Nephron (organoid): ENCODE data around the gene C2orf72.

Source experiments
- H3K27ac Mint-ChIP-seq, 3 experiments: 2 replicates each; pipeline ENCODE4 v1.8.0; 2020; ENCODE audit warnings: mixed read lengths in 3 of 3, mild to moderate bottlenecking in 2 of 3, moderate library complexity in 1 of 3
- H3K27me3 Mint-ChIP-seq: 2 replicates; pipeline ENCODE4 v1.8.0; 2021; ENCODE audit warnings: low read depth, mild to moderate bottlenecking, moderate library complexity, mixed read lengths
- H3K36me3 Mint-ChIP-seq: 2 replicates; pipeline ENCODE4 v1.8.0; 2020; ENCODE audit warnings: low read depth, mixed read lengths
- H3K4me1 Mint-ChIP-seq: 2 replicates; pipeline ENCODE4 v1.8.0; 2020; ENCODE audit warnings: mixed read lengths
- H3K4me3 Mint-ChIP-seq, 3 experiments: 2 replicates each; pipeline ENCODE4 v1.8.0; 2020; ENCODE audit warnings: mild to moderate bottlenecking in 3 of 3, mixed read lengths in 3 of 3, moderate library complexity in 2 of 3
- H3K9me3 Mint-ChIP-seq: 2 replicates; pipeline ENCODE4 v1.8.0; 2020; ENCODE audit warnings: mixed read lengths
- TF ChIP-seq, protein P1 (sequence below), 3 experiments: fragments of 200-600 bp; sonication (generic); IDR thresholded peaks; one replicate each; pipeline ENCODE4 v1.5.0; 2021; ENCODE audit warnings: antibody characterized with exemption in 3 of 3; ENCODE audit not compliant: unreplicated experiment in 3 of 3

C2orf72 gene

DNA sequence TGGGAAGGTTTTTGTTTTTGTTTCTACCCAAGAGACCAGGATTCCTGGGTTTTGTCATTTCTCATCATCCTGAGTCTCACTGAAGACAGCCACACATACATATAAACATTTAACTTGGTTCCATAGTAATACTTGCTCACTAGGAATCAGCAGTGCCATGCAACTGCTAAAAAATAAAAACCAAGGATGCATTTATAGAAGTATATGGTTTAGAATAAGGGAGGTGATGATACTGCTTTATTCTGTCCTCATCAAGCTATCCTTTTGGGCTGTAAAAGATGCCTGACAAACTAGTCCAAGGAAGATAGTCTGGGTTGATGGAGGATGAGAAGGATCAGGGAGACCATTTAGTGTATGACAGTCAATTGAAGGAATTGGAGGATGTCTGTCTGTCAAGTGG, 40.7 kb upstream of the C2orf72 start:
- Mint-ChIP-seq H3K27me3 (peaks cover 29% of the 10 kb centered on the region), H3K4me1 (no peaks in the 10 kb centered on the region), H3K4me3 (no peak overlapping the region), H3K36me3 (no peaks in the 10 kb centered on the region), H3K27ac (no peak overlapping the region), H3K9me3 (no peaks in the 10 kb centered on the region)
- TF ChIP-seq, protein P1, sequence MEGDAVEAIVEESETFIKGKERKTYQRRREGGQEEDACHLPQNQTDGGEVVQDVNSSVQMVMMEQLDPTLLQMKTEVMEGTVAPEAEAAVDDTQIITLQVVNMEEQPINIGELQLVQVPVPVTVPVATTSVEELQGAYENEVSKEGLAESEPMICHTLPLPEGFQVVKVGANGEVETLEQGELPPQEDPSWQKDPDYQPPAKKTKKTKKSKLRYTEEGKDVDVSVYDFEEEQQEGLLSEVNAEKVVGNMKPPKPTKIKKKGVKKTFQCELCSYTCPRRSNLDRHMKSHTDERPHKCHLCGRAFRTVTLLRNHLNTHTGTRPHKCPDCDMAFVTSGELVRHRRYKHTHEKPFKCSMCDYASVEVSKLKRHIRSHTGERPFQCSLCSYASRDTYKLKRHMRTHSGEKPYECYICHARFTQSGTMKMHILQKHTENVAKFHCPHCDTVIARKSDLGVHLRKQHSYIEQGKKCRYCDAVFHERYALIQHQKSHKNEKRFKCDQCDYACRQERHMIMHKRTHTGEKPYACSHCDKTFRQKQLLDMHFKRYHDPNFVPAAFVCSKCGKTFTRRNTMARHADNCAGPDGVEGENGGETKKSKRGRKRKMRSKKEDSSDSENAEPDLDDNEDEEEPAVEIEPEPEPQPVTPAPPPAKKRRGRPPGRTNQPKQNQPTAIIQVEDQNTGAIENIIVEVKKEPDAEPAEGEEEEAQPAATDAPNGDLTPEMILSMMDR (IDR thresholded peaks at IDR 0.05; ENCODE audit: unreplicated experiment in 3 of 3) = no peak

DNA sequence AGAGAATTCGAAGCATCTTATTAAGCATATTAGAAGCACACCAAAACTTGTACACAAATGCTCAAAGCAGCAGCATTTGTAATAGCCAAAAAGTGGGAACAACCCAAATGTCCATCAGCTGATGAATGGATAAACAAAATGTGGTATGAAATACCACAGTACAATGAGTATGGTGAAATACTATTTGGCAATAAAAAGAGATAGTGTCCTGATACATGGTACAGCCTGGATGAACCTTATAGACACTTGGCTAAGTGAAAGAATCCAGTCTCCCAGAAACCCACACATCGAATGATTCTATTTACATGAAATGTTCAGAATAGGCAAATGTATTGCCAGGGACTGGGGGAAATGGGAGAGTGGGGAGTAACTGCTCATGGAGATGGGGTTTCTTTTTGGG, 38.4 kb upstream of the C2orf72 start:
- Mint-ChIP-seq H3K27me3 (peaks cover 43% of the 10 kb centered on the region), H3K4me3 (no peak overlapping the region), H3K4me1 (no peaks in the 10 kb centered on the region), H3K36me3 (no peaks in the 10 kb centered on the region), H3K27ac (no peak overlapping the region), H3K9me3 (no peaks in the 10 kb centered on the region)
- TF ChIP-seq, protein P1 (IDR thresholded peaks at IDR 0.05; ENCODE audit: unreplicated experiment in 3 of 3) = no peak

DNA sequence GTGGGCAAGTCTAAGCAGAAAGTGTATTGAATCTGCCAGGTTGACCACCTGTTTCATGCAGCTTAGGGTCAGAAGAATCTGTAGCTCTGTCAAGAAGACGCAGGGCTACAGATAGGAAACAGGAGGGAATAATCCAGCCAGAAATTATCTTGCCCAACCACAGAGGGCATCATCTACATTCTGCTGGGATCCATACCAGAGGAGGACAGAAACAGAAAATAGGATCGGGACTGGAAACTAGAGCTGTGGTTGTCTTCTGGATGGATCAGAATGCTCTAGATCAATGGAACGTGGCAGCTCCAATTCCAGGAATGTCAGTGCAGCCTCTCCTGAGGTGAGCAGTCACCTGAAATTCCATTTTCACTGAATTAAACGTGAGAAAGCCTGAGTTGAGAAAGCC, 37.8 kb upstream of the C2orf72 start:
- H3K9me3 Mint-ChIP-seq = no peaks in the 10 kb centered on the region
- H3K4me3 Mint-ChIP-seq = no peak overlapping the region
- no peaks in the 10 kb centered on the region for H3K4me1 Mint-ChIP-seq
- H3K27ac Mint-ChIP-seq = no peak overlapping the region
- H3K27me3 Mint-ChIP-seq = peaks cover 48% of the 10 kb centered on the region
- no peaks in the 10 kb centered on the region for H3K36me3 Mint-ChIP-seq
- TF ChIP-seq, protein P1 (IDR thresholded peaks at IDR 0.05; ENCODE audit: unreplicated experiment in 3 of 3) = no peak

DNA sequence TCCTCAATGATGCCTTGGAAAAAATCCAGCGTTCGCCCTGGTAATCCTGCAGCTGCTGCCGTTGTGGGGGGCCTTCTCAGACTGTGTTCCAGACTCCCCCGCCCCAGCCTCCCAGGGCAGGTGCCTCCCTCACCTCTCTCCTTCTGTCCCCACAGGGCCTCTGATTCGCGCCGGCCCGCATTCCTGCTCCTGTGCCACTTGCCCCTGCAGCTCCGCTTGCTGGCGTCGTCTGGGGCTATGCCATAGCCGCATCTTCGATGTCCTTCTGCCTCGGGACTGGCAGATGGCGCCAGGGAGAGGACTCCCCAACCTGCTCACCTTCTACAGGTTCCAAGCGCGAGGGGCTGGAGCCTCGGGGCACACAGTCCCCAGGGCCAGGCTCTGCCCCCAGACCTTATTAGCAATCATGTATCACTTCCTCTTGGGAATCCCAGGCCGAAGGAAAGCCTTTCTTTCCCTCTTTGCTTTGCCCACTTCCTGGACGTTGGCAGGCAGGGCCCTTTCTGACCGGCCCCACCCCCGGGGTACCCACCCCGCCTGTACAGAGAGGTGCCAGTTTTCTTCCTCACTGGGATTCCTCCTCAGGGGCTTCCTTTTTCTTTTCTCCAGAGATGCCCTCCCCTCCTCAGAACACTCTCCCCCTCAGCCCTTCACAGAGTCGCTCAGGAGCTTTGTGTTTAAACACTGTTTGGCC, 37.0 kb upstream of the C2orf72 start:
- peaks cover 6% of the 10 kb centered on the region for H3K36me3 Mint-ChIP-seq
- peaks cover 3% of the 10 kb centered on the region for H3K9me3 Mint-ChIP-seq
- no peaks in the 10 kb centered on the region for H3K4me1 Mint-ChIP-seq
- TF ChIP-seq, protein P1 (IDR thresholded peaks at IDR 0.05; ENCODE audit: unreplicated experiment in 3 of 3) = no peak
- H3K27ac Mint-ChIP-seq = no peak overlapping the region
- H3K4me3 Mint-ChIP-seq = no peak overlapping the region
- peaks cover 54% of the 10 kb centered on the region for H3K27me3 Mint-ChIP-seq

DNA sequence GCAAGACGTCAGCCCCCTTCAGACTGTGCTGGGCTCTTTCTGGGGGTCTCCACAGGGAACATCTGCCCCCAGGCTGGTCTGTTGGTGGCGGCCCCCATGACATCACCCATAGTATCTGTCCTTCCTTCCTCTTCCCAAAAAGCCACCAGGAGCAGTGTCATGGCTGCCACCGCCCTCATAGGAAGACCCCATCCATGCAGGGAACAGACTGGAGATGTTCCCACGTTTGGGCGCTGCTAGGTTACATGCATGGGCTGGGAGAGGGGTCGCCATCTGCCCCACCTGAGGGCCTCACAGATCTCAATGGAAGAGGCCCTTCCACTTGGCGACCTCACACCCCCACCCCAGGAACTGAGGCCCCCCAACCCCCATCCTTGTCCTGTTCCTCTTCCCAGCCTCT, 36.3 kb upstream of the C2orf72 start:
- H3K27me3 Mint-ChIP-seq = peaks cover 54% of the 10 kb centered on the region
- no peak overlapping the region for H3K27ac Mint-ChIP-seq
- peaks cover 6% of the 10 kb centered on the region for H3K9me3 Mint-ChIP-seq
- no peaks in the 10 kb centered on the region for H3K4me1 Mint-ChIP-seq
- peaks cover 9% of the 10 kb centered on the region for H3K36me3 Mint-ChIP-seq
- TF ChIP-seq, protein P1 (IDR thresholded peaks at IDR 0.05; ENCODE audit: unreplicated experiment in 3 of 3) = no peak
- no peak overlapping the region for H3K4me3 Mint-ChIP-seq

DNA sequence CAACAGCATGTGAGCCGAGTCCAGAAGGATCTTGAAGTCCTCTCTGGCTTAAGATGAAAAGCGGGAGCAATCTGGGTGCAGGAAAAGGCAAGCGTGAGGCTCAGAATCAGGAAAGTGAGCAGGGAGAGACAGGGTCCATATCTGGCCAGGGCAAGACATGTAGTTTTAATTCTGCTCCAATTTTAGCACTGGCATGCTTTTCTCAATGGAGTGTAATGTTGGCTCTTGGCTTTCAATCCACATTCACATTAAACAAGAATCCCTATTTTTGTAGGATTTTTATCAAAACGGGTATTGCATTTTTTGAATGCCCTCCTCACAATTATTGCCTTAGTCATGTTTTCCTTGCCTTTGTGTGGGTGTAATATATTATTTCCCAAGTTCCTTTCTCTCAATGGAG, 35.4 kb upstream of the C2orf72 start:
- Mint-ChIP-seq H3K27me3 (peaks cover 54% of the 10 kb centered on the region), H3K4me3 (no peak overlapping the region), H3K36me3 (peaks cover 9% of the 10 kb centered on the region), H3K27ac (no peak overlapping the region), H3K4me1 (no peaks in the 10 kb centered on the region), H3K9me3 (peaks cover 6% of the 10 kb centered on the region)
- TF ChIP-seq, protein P1 (IDR thresholded peaks at IDR 0.05; ENCODE audit: unreplicated experiment in 3 of 3) = no peak
